GM23338 (cell line): Measurements from ENCODE around the gene RUVBL1. TPM values are rescaled to one million over a fixed set of nuclear protein-coding genes. Genes with fewer than 3 reads are reported as not detected.

Source experiments
- ATAC-seq: fragments of 200-7000 bp; cut with Tn5 transposase; 3 replicates; pipeline ENCODE4 v1.9.1; 2020
- DNase-seq: peaks from one replicate; pipeline ENCODE4 v3.0.0-alpha.2; 2015; ENCODE audit warnings: low spot score
- H2AFZ ChIP-seq: fragments of 200-600 bp; sonication (generic); 2 replicates; pipeline ENCODE4 v1.8.0; 2016; ENCODE audit warnings: antibody characterized with exemption, mild to moderate bottlenecking, moderate library complexity
- H3F3A ChIP-seq: fragments of 200-600 bp; sonication (generic); replicated peaks from 2 replicates; pipeline ENCODE4 v1.8.0; 2017; ENCODE audit warnings: antibody characterized with exemption, mixed run types, low read depth
- H3K27ac ChIP-seq: fragments of 200-600 bp; sonication (generic); 2 replicates; pipeline ENCODE4 v1.6.1; 2016; ENCODE audit warnings: low read depth
- H3K27me3 ChIP-seq: fragments of 200-600 bp; sonication (generic); 2 replicates; pipeline ENCODE4 v1.8.0; 2016; ENCODE audit warnings: mild to moderate bottlenecking, mixed run types, moderate library complexity; ENCODE audit not compliant: insufficient read depth
- H3K36me3 ChIP-seq: fragments of 200-600 bp; sonication (generic); 2 replicates; pipeline ENCODE4 v1.8.0; 2016; ENCODE audit warnings: mild to moderate bottlenecking; ENCODE audit not compliant: insufficient read depth
- H3K4me1 ChIP-seq: fragments of 200-600 bp; sonication (generic); 2 replicates; pipeline ENCODE4 v1.8.0; 2016; ENCODE audit warnings: mild to moderate bottlenecking, moderate library complexity; ENCODE audit not compliant: insufficient read depth
- H3K4me2 ChIP-seq: fragments of 200-600 bp; sonication (generic); 2 replicates; pipeline ENCODE4 v1.7.1; 2017; ENCODE audit warnings: mixed run types
- H3K4me3 ChIP-seq: fragments of 200-600 bp; sonication (generic); 2 replicates; pipeline ENCODE4 v1.6.1; 2016; ENCODE audit warnings: mixed run types
- H3K79me2 ChIP-seq: fragments of 200-600 bp; sonication (generic); replicated peaks from 2 replicates; pipeline ENCODE4 v1.8.0; 2017; ENCODE audit warnings: mild to moderate bottlenecking; ENCODE audit not compliant: insufficient read depth
- H3K9me2 ChIP-seq: fragments of 200-600 bp; sonication (generic); 2 replicates; pipeline ENCODE4 v1.8.0; 2017; ENCODE audit not compliant: insufficient read depth
- H4K20me1 ChIP-seq: fragments of 200-600 bp; sonication (generic); replicated peaks from 2 replicates; pipeline ENCODE4 v1.8.0; 2017; ENCODE audit warnings: mild to moderate bottlenecking; ENCODE audit not compliant: insufficient read depth
- H3K27ac Mint-ChIP-seq: 2 replicates; pipeline ENCODE4 v1.8.0; 2020; ENCODE audit warnings: inconsistent platforms, mild to moderate bottlenecking, moderate library complexity, mixed read lengths
- H3K27me3 Mint-ChIP-seq: 3 replicates; pipeline ENCODE4 v1.8.0; 2022; ENCODE audit warnings: low read depth, mild to moderate bottlenecking, moderate library complexity, mixed read lengths, inconsistent platforms; ENCODE audit not compliant: insufficient read depth, poor library complexity
- H3K36me3 Mint-ChIP-seq: 3 replicates; pipeline ENCODE4 v1.8.0; 2021; ENCODE audit warnings: low read depth, mild to moderate bottlenecking, inconsistent platforms, moderate library complexity, mixed read lengths
- H3K4me1 Mint-ChIP-seq: 3 replicates; pipeline ENCODE4 v1.8.0; 2020; ENCODE audit warnings: mild to moderate bottlenecking, inconsistent platforms, mixed read lengths
- H3K4me3 Mint-ChIP-seq: 3 replicates; pipeline ENCODE4 v1.8.0; 2021; ENCODE audit warnings: moderate library complexity, mild to moderate bottlenecking, inconsistent platforms, mixed read lengths
- H3K9me3 Mint-ChIP-seq: 3 replicates; pipeline ENCODE4 v1.8.0; 2020; ENCODE audit warnings: moderate library complexity, mild to moderate bottlenecking, inconsistent platforms, mixed read lengths
- CREB1 ChIP-seq: fragments of 250-450 bp; sonication (Bioruptor Pico); IDR thresholded peaks from 2 replicates; pipeline ENCODE4 v1.5.0; 2020; ENCODE audit warnings: low read depth, mild to moderate bottlenecking, moderate library complexity
- CTCF ChIP-seq, 2 experiments: fragments of 200-600 bp in 1 of 2; sonication (generic) in 1 of 2; conservative IDR thresholded peaks; 2 replicates each; pipeline versions ENCODE4 v1.5.1 to v1.6.1; 2016 to 2017; ENCODE audit warnings: antibody characterized with exemption in 2 of 2, low read depth in 2 of 2, mild to moderate bottlenecking in 2 of 2, moderate library complexity in 1 of 2
- ETS1 ChIP-seq: IDR thresholded peaks from 2 replicates; pipeline ENCODE4 v1.6.1; 2016; ENCODE audit warnings: antibody characterized with exemption
- EZH2 ChIP-seq: fragments of 200-600 bp; sonication (generic); IDR thresholded peaks from one replicate; pipeline ENCODE4 v1.8.0; 2017; ENCODE audit warnings: antibody characterized with exemption, mild to moderate bottlenecking, low read depth; ENCODE audit not compliant: unreplicated experiment
- EZH2phosphoT487 ChIP-seq: fragments of 200-600 bp; sonication (generic); IDR thresholded peaks from one replicate; pipeline ENCODE4 v1.8.1; 2018; ENCODE audit warnings: antibody characterized with exemption; ENCODE audit not compliant: unreplicated experiment
- JUNB ChIP-seq: IDR thresholded peaks from one replicate; pipeline ENCODE4 v1.6.1; 2016; ENCODE audit warnings: antibody characterized with exemption; ENCODE audit not compliant: unreplicated experiment
- NANOG ChIP-seq: IDR thresholded peaks from 2 replicates; pipeline ENCODE4 v1.6.1; 2016; ENCODE audit warnings: antibody characterized with exemption, borderline replicate concordance
- POLR2AphosphoS5 ChIP-seq: IDR thresholded peaks from 2 replicates; pipeline ENCODE4 v1.6.1; 2016; ENCODE audit warnings: antibody characterized with exemption, low read depth
- REST ChIP-seq: IDR thresholded peaks from one replicate; pipeline ENCODE4 v1.6.1; 2018; ENCODE audit warnings: antibody characterized with exemption; ENCODE audit not compliant: unreplicated experiment
- STAT1 ChIP-seq: IDR thresholded peaks from one replicate; pipeline ENCODE4 v1.6.1; 2016; ENCODE audit warnings: antibody characterized with exemption; ENCODE audit not compliant: unreplicated experiment
- ZNF114 ChIP-seq: fragments of 250-450 bp; sonication (Bioruptor Pico); IDR thresholded peaks from 2 replicates; pipeline ENCODE4 v1.5.0; 2020; ENCODE audit warnings: mild to moderate bottlenecking, moderate library complexity
- ZNF331 ChIP-seq: fragments of 250-450 bp; sonication (Bioruptor Pico); IDR thresholded peaks from 2 replicates; pipeline ENCODE4 v1.5.0; 2020; ENCODE audit warnings: low read depth, mild to moderate bottlenecking, moderate library complexity
- ZNF462 ChIP-seq: fragments of 250-450 bp; sonication (Bioruptor Pico); IDR thresholded peaks from 2 replicates; pipeline ENCODE4 v1.5.0; 2020; ENCODE audit warnings: mild to moderate bottlenecking, moderate library complexity
- polyA plus RNA-seq: library from polyadenylated mRNA; unstranded; fragments of >200 nt; fragmentation: Nextera tagmentation; extraction: Ambion mirVana; gene quantifications from 2 replicates; pipeline ENCODE4 v1.2.1, GENCODE V29; 2016
- total RNA-seq: library from RNA; depleted of rRNA; stranded (reverse); fragments of >200 nt; shearing (Covaris generic); gene quantifications from 2 replicates; pipeline ENCODE4 v1.2.3, GENCODE V29; 2014

Gene RUVBL1
- total and polyA plus RNA-seq, 2 experiments from 2014 or later, result 133 to 136 TPM

- Mint-ChIP-seq H3K9me3 (no peaks in the 10 kb centered on the region), H3K27me3 (no peaks in the 10 kb centered on the region), H3K27ac (no peak overlapping the region), H3K36me3 (peaks cover 68% of the 10 kb centered on the region), H3K4me1 (peaks cover 4% of the 10 kb centered on the region), H3K4me3 (no peak overlapping the region)
- no peaks in the 10 kb centered on the region for H3F3A ChIP-seq
- H3K79me2 ChIP-seq, result peaks cover 57% of the 10 kb centered on the region
- H3K27ac ChIP-seq, result no peak overlapping the region
- no peaks in the 10 kb centered on the region for H3K9me2 ChIP-seq
- no peak overlapping the region for H2AFZ ChIP-seq
- no peaks in the 10 kb centered on the region for H3K27me3 ChIP-seq
- H3K4me2 ChIP-seq, result no peak overlapping the region
- TF ChIP-seq EZH2phosphoT487 (no peak), EZH2 (no peak), ZNF331 (CRISPR knock-in tag) (no peak), ZNF114 (CRISPR knock-in tag) (no peak), JUNB (no peak), NANOG (no peak), POLR2AphosphoS5 (no peak), ZNF462 (no peak), REST (no peak), STAT1 (no peak), CREB1 (CRISPR knock-in tag) (no peak), CTCF (conservative IDR thresholded peaks at IDR 0.05; ENCODE audit: low read depth in 2 of 2) (no peak), ETS1 (no peak)
- peaks cover 43% of the 10 kb centered on the region for H4K20me1 ChIP-seq
- no peak for DNase-seq
- no peak for ATAC-seq
- no peak overlapping the region for H3K4me3 ChIP-seq
- peaks cover 17% of the 10 kb centered on the region; the same call in 1 of the 2 replicates for H3K36me3 ChIP-seq
- H3K4me1 ChIP-seq, result peaks cover 10% of the 10 kb centered on the region
These were observed 34.5 kb downstream of the RUVBL1 start for GRCh38 chr3:128089135-128089534.
